SJCRH30 (cell line): ENCODE results near the gene FREM1. TPM values are rescaled to one million over a fixed set of nuclear protein-coding genes. Genes with fewer than 3 reads are reported as not detected.

ENCODE experiments used
- DNase-seq, 2 experiments: peaks; one replicate each; pipeline ENCODE4 v3.0.0-alpha.2; 2015 to 2020
- H3K27ac ChIP-seq: fragments of 250-450 bp; sonication (Bioruptor Pico); 2 replicates; pipeline ENCODE4 v1.5.1; 2020; ENCODE audit warnings: mild to moderate bottlenecking, moderate library complexity
- H3K27me3 ChIP-seq: fragments of 250-450 bp; sonication (Bioruptor Pico); 2 replicates; pipeline ENCODE4 v1.5.1; 2020; ENCODE audit warnings: mild to moderate bottlenecking, moderate library complexity
- H3K36me3 ChIP-seq: fragments of 250-450 bp; sonication (Bioruptor Pico); 2 replicates; pipeline ENCODE4 v1.5.1; 2020; ENCODE audit warnings: mild to moderate bottlenecking, moderate library complexity
- H3K4me1 ChIP-seq: fragments of 250-450 bp; sonication (Bioruptor Pico); 2 replicates; pipeline ENCODE4 v1.5.1; 2020; ENCODE audit warnings: mild to moderate bottlenecking, moderate library complexity
- H3K4me3 ChIP-seq: fragments of 250-450 bp; sonication (Bioruptor Pico); 2 replicates; pipeline ENCODE4 v1.5.1; 2020; ENCODE audit warnings: mild to moderate bottlenecking, moderate library complexity
- H3K9me3 ChIP-seq: fragments of 250-450 bp; sonication (Bioruptor Pico); replicated peaks from 2 replicates; pipeline ENCODE4 v1.5.1; 2020; ENCODE audit warnings: mild to moderate bottlenecking, moderate library complexity
- total RNA-seq: library from RNA; depleted of rRNA; stranded (reverse); fragments of >200 nt; shearing (Covaris generic); gene quantifications from 2 replicates; pipeline ENCODE4 v1.2.3, GENCODE V29; 2014

Gene FREM1
- total RNA-seq, 1 experiment from 2014 or later: 12.4 TPM

DNA sequence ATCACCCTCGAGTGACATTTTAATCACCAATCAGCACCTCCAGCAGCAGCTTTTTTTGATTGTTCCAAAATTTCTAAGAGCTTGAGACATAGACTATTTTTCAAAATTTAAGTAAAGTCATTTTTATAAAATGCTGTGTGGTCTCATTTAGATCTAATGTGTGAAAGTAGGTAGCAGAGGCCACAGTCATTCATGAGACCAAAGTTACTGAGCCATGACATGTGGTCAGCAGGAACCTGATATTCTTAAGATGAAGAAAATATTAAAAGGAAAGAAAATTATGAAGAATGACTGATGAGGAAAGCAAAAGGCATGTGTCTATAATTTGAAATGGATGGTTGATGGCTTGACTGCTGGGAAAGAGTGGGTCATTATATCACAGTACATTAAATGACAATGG lies 7.2 kb downstream of the FREM1 start:
- H3K36me3 ChIP-seq: no peaks in the 10 kb centered on the region
- no peak overlapping the region for H3K27ac ChIP-seq
- no peak overlapping the region for H3K4me3 ChIP-seq
- H3K9me3 ChIP-seq: no peaks in the 10 kb centered on the region
- no peak for DNase-seq
- peaks cover 28% of the 10 kb centered on the region for H3K4me1 ChIP-seq
- H3K27me3 ChIP-seq: no peaks in the 10 kb centered on the region

DNA sequence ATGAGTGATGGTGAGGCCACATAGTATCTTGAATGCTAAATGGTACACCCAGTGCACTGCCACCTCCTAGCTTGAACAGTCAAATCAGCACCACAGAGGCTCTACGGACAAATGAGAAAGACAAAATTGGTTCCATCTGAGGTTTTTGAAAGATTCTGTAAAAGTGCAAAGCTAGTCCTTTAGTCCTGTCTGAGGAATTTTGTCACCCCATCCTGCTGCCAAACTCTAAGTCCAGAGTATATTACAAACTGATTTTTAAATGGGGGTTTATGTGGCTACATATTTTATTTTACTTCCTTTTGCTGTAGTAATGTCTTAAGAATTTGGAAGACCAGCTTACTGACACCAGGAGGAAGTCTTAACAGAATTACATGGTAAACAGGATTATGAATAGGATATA lies 7.7 kb downstream of the FREM1 start:
- DNase-seq: no peak
- H3K36me3 ChIP-seq: no peaks in the 10 kb centered on the region
- H3K9me3 ChIP-seq: no peaks in the 10 kb centered on the region
- peaks cover 25% of the 10 kb centered on the region for H3K4me1 ChIP-seq
- no peaks in the 10 kb centered on the region for H3K27me3 ChIP-seq
- H3K4me3 ChIP-seq: no peak overlapping the region
- H3K27ac ChIP-seq: no peak overlapping the region; the same call in 1 of the 2 replicates

DNA sequence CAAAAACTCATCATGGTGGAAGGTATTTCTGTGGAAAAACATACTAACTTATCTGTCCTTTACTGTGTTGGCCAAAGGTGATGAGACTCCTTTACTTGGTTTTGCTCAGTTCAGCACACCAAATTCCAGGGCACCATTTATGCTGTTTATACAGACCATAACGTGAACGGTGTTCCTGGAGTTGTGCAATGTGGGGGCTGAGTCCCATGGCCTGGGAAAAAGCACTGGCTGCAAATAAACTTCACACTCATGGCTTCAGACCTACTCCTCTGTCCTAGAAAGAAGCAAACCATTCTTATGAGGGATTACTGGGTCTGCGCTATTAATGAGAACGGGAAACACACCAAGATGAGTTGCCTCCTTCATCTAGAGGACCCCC lies 10.4 kb downstream of the FREM1 start:
- Histone ChIP-seq H3K27ac (no peak overlapping the region), H3K9me3 (no peaks in the 10 kb centered on the region), H3K4me3 (no peak overlapping the region), H3K36me3 (no peaks in the 10 kb centered on the region), H3K4me1 (peaks cover 17% of the 10 kb centered on the region), H3K27me3 (no peaks in the 10 kb centered on the region)
- DNase-seq: no peak

DNA sequence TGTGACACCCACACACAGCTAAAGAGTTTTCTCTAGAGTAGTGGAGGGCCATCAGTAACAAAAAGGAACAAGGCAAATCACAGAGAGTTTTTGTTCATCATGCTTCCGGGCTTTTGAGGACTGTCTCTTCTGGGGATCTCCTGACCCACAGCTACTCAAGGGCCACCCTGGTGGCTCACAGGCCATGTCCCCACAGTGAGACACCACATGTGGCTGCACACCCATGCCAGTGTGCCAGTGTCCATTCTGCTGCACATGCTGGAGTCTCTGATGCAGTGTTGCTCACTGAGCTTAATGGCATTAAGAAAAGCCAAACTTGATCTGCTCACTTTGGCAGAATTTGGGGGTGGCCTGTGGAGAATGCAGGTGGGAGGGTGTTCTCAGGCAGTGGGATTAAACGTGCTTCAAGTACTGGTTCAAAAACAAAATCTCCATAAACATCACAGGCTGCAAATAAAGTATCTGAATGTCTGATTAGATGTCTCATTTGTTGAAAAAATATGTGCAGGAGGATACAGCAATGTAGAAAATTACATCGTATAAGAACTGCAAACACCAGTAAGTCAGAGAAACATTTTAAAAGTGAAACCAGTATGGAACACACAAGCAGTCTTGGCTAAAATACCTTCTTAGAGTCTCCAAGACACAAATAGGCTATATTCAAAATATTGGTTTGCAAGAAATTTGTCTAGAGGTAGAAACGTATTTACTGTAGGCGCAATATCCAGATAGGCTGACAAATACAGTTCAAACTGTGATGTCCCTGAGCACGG lies 11.0 kb downstream of the FREM1 start:
- peaks cover 17% of the 10 kb centered on the region for H3K4me1 ChIP-seq
- no peak overlapping the region for H3K4me3 ChIP-seq
- H3K27ac ChIP-seq: no peak overlapping the region

DNA sequence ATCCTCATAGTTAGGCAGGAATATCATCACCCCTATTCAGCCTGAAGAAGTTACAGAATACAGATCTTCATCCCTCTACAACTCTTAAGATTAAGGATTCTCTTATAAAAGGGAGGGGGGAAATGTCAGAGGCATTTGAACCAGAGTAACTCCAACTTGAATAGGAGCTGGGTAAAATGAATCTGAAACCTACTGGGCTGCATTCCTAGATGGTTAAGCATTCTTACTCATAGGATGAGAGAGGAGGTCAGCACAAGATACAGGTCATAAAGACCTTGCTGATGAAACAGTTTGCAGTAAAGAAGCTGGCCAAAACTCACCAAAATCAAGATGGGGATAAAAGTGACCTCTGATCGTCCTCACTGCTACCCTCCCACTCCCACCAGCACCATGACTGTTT lies 14.4 kb downstream of the FREM1 start:
- no peak for DNase-seq

More for the DNA sequence above, 11.0 kb downstream of the FREM1 start:
- H3K36me3 ChIP-seq: no peaks in the 10 kb centered on the region
- no peak for DNase-seq
- H3K27me3 ChIP-seq: no peaks in the 10 kb centered on the region
- no peaks in the 10 kb centered on the region for H3K9me3 ChIP-seq

DNA sequence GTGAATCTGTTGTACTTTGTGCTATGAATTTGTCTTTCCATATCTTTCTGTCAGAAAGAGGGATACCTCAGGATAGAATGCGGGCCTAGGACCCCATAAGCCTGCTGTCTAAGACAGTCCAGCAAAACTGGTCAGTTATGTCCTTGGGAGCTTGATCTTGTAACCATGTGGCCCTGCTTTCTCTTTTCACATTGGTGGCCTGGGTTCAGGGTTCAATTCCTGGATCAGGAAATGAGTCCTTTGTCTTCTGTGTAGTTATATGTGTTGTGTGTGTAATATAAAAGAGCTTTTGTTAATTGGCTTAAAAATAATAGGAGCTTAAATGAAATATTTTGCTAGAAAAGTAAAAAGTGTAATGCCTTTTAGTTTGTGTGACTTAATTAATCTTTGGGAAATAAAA lies 16.9 kb downstream of the FREM1 start:
- Histone ChIP-seq H3K4me1 (no peaks in the 10 kb centered on the region), H3K27ac (no peak overlapping the region), H3K9me3 (no peaks in the 10 kb centered on the region), H3K27me3 (no peaks in the 10 kb centered on the region), H3K4me3 (no peak overlapping the region), H3K36me3 (no peaks in the 10 kb centered on the region)
- no peak for DNase-seq

More for the DNA sequence above, 14.4 kb downstream of the FREM1 start:
- Histone ChIP-seq H3K9me3 (no peaks in the 10 kb centered on the region), H3K4me3 (no peak overlapping the region), H3K27ac (no peak overlapping the region), H3K4me1 (no peaks in the 10 kb centered on the region), H3K36me3 (no peaks in the 10 kb centered on the region), H3K27me3 (no peaks in the 10 kb centered on the region)

DNA sequence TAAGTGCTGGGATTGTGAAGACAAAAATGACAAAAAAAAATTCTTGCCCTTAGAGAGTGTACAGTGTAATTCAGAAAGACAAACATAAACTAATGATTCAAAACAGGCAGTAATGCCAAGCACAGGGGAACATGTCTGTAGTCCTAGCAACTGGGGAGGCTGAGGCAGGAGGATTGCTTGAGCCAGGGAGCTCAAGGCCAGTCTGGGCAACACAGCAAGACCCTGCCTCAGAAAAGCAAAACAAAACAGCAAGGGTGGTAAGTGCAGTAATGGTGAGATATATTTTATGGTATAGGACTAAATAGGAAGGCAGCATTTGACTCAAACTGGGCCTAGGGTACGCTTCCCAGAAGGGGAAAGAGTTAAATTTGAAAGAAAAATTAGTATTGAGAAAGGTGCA lies 18.9 kb downstream of the FREM1 start:
- no peak overlapping the region for H3K4me3 ChIP-seq
- DNase-seq: no peak
- no peaks in the 10 kb centered on the region for H3K9me3 ChIP-seq
- no peak overlapping the region for H3K27ac ChIP-seq
- H3K4me1 ChIP-seq: no peaks in the 10 kb centered on the region
- H3K36me3 ChIP-seq: no peaks in the 10 kb centered on the region
- H3K27me3 ChIP-seq: no peaks in the 10 kb centered on the region

DNA sequence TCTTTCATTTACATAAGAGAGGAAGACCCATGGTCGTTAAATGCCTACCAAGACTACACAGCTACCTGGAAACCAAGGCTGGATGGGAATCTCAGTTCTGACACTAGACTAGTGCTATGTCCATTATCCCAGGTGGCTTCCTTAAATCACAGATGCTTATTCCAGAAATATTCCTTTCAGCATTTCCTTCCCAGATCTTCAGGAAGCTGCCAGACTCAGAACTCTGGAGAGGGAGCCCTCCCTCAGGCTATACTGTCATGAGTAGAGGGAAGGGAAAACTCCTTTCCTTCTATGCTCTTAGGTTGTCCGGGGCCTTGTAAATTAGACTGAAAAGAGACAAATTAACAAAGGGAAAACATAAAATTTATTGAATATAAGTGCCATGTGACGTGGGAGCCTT lies 20.8 kb downstream of the FREM1 start:
- Histone ChIP-seq H3K9me3 (no peaks in the 10 kb centered on the region), H3K4me1 (no peaks in the 10 kb centered on the region), H3K27me3 (no peaks in the 10 kb centered on the region), H3K36me3 (no peaks in the 10 kb centered on the region), H3K4me3 (no peak overlapping the region), H3K27ac (no peak overlapping the region)
- DNase-seq: no peak

DNA sequence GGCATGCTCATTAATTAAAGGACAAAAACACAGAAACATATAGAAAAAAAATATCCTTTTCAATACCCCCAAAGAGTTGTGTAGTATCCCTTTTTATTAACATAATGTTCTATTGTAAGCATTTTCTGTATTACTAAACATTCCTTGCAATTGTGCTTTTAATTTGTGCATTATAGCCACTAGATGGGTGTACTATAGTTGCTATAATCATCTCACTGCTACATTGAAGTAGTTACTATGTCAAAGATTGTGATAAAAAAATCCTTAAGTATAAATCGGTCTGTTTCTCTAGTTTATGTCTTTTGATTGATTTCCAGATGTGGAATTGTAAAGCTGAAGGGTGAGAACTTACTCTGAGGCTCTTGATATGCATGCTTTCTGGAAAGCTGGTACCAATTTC lies 21.4 kb downstream of the FREM1 start:
- Histone ChIP-seq H3K9me3 (no peaks in the 10 kb centered on the region), H3K27me3 (no peaks in the 10 kb centered on the region), H3K4me1 (no peaks in the 10 kb centered on the region), H3K27ac (no peak overlapping the region), H3K4me3 (no peak overlapping the region), H3K36me3 (no peaks in the 10 kb centered on the region)
- DNase-seq: no peak

DNA sequence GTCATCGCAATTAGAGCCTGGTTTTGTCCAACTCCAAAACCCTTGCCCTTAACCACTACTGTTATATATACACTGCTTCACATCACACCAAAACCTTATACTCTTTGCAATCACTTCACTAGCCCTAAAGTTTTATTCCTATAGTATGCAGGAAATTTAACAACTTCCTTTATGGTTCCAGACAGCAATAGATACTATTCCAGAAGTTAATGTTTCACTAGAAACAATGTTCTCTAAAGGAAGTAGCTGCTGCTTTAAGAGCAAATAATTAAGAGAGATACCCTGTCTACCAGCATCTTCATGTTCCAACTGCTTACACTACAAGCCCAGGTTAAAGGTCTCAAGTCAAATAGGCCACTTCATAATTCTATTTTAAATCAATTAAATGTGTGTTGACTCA lies 22.0 kb downstream of the FREM1 start:
- Histone ChIP-seq H3K4me3 (no peak overlapping the region), H3K27ac (no peak overlapping the region), H3K9me3 (no peaks in the 10 kb centered on the region), H3K27me3 (no peaks in the 10 kb centered on the region), H3K36me3 (no peaks in the 10 kb centered on the region), H3K4me1 (no peaks in the 10 kb centered on the region)
- DNase-seq: no peak

DNA sequence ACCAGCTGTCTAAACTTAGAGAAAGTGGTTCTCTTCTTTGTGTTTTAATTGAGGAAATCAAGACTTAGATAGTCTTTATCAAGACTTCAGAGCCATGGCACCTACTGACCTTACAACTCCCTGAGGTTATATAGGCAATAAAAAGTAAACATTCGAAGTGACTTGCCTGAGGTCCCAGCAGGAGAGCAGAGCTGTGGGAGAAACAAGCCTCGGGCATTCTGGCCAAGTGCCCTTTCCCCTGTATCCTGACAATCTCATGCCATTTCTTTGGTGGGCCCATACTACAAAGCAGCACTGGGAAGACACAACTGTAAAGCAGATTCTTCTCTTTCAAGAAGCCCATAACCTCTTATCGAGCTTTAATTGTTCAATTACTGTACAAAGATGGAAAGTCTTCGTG lies 23.1 kb downstream of the FREM1 start:
- no peaks in the 10 kb centered on the region for H3K9me3 ChIP-seq
- no peaks in the 10 kb centered on the region for H3K4me1 ChIP-seq
- H3K27me3 ChIP-seq: no peaks in the 10 kb centered on the region
- H3K4me3 ChIP-seq: no peak overlapping the region
- DNase-seq: peak; percentile 23 to 53
- H3K36me3 ChIP-seq: no peaks in the 10 kb centered on the region
- H3K27ac ChIP-seq: no peak overlapping the region

DNA sequence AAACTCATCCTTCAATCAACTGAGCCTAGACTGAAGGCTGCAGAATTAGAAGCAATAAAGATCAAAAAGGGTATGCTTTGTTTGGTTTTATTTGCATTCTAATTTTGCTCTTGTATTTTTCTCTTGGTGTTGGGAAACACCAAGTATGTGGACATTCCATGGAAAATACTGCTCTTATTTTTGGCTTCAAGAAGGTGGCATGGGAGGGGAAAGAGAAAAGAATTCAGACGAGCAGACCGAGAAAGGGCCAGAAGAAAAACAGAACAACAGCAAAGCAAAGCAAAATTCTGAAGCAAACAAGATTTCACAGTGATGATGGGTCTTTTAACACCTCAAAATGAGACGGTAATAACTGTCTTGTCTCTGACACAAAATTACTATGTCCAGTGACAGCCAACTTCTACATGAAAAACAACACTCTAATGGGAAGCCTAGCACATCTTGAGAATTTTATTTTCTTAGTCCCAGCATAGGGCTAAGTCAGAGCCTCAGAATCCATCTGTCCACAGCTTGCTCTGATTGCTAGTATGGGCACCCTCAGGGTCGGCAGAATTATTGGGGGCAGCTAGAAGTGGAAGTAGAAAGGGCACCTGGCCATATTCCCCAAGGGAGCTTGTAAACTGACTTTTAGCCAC lies 26.8 kb downstream of the FREM1 start:
- Histone ChIP-seq H3K27me3 (no peaks in the 10 kb centered on the region), H3K9me3 (no peaks in the 10 kb centered on the region), H3K27ac (no peak overlapping the region), H3K4me1 (no peaks in the 10 kb centered on the region), H3K4me3 (no peak overlapping the region), H3K36me3 (no peaks in the 10 kb centered on the region)
- no peak for DNase-seq

DNA sequence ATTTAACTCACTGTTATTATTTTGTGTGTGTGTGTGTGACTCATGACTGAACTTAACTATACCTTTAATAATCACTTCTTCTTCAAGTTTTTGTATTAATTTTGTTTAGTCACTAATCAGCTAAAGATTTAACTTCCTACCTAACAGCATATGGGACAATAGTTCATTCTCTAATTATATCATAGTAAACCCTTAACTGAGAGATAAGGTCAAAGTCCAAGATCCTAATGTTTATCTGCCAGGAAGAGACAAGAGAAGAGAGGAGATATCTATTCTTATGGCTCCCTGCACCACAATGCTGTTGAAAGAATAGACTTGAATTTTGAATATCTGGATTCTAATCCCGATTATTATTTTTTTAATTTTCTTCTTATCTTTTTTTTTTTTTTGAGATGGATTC lies 28.1 kb downstream of the FREM1 start:
- H3K9me3 ChIP-seq: no peaks in the 10 kb centered on the region
- no peak overlapping the region for H3K27ac ChIP-seq
- no peaks in the 10 kb centered on the region for H3K4me1 ChIP-seq
- no peak overlapping the region for H3K4me3 ChIP-seq
- H3K27me3 ChIP-seq: no peaks in the 10 kb centered on the region
- DNase-seq: no peak
- no peaks in the 10 kb centered on the region for H3K36me3 ChIP-seq

DNA sequence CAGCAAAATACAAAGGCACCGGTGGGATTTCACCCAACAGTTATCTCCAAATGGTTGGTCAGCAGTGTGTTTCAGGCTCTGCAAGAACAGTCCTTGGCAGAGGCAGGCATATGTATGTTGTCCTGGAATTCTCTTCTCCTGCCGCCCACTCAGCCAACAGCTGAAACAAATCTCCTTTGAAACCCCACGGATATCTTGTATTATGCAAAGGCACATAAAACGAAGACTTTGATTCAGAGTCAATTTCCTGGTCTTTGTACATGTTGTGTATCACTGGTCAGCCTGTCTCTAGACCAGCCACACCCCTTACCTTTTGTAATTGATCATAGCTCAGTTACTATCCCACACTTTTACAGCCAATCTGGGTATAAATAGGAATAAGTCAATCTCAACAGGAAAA lies 29.2 kb downstream of the FREM1 start:
- no peaks in the 10 kb centered on the region for H3K27me3 ChIP-seq
- no peak overlapping the region for H3K4me3 ChIP-seq
- DNase-seq: peak in 1 of 2 experiments; percentile 24
- H3K4me1 ChIP-seq: no peaks in the 10 kb centered on the region
- H3K9me3 ChIP-seq: no peaks in the 10 kb centered on the region
- H3K27ac ChIP-seq: no peak overlapping the region
- H3K36me3 ChIP-seq: no peaks in the 10 kb centered on the region

DNA sequence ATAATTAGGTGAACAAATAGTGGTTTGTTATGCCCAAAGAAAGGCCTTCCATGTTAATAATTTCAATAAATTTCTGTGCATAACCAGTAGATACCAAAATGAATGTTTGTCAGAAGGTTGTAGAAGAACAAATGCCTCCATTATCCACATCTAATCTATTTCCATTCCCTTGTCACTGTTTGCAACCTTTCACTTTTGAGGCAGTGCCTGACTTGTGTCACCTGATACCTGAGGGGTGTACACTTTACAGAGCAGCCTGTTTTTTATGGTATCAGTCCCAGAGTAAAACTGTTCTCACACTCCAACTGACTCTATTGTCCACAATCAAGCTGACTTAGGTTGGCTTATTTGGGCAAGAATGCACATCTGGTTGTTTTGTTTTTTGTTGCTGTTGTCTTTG lies 40.1 kb downstream of the FREM1 start:
- DNase-seq: peak in 1 of 2 experiments; percentile 22
- Histone ChIP-seq H3K4me1 (peaks cover 15% of the 10 kb centered on the region), H3K27me3 (no peaks in the 10 kb centered on the region), H3K9me3 (no peaks in the 10 kb centered on the region; the same call in 1 of the 2 replicates), H3K27ac (no peak overlapping the region), H3K4me3 (no peak overlapping the region), H3K36me3 (no peaks in the 10 kb centered on the region)

DNA sequence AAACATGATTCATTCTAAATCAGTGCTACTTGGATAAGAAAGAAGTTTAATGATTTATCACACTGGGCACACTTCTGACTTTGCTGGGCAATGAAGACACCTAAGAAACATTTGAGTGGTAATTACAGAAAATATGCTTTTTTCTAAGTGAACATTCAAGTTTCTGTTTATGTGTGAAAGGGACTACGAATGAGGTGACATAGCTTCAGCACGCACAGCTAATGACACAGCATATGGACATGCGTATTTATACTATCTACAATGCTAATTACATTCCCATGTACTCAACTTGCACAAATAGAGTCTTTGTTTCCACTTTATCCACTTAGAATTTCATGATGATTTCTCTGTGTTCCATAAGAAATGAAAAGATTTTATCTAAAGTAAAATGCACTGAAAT lies 40.6 kb downstream of the FREM1 start:
- H3K9me3 ChIP-seq: no peaks in the 10 kb centered on the region; the same call in 1 of the 2 replicates
- DNase-seq: no peak
- peak overlapping the region; percentile 51 for H3K4me3 ChIP-seq
- H3K4me1 ChIP-seq: peaks cover 20% of the 10 kb centered on the region
- H3K36me3 ChIP-seq: no peaks in the 10 kb centered on the region
- no peaks in the 10 kb centered on the region for H3K27me3 ChIP-seq
- H3K27ac ChIP-seq: peak overlapping the region; percentile 56
